Measurements from ENCODE around the gene TP53BP2.

TP53BP2 gene

DNA sequence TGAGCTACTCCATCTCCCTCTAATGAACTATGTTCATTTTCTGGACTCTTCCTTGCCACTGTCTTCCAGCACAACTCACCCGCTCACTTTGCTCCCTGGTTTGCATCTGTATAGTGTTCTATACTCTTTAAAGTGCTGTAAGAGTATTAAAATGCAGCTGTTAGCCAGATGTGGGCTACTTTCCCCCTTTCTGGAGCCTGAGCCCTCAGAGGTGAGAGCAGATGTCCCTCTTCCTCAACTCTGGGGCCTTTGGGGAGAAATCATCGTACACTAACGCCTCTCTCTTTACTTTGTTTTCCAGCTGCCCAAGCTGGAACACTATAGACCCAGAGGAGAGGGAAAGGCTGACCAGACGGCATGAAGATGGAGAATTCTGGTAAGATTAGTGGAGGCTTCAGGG is 94.1 kb downstream of the TP53BP2 start:
- H3K4me2 ChIP-seq (ENCODE audit: low read depth, low read length, poor library complexity, severe bottlenecking): no peak overlapping the region
- H3K27me3 ChIP-seq (ENCODE audit: insufficient read depth, low read length, poor library complexity, severe bottlenecking): no peaks in the 10 kb centered on the region
- no peaks in the 10 kb centered on the region for H3K79me2 ChIP-seq (ENCODE audit: insufficient read depth, low read length)
- no peaks in the 10 kb centered on the region for H3K4me1 ChIP-seq (ENCODE audit: insufficient read depth, low read length, poor library complexity, severe bottlenecking)
- H2AFZ ChIP-seq (ENCODE audit: low read length): no peak overlapping the region
- H3F3A ChIP-seq (ENCODE audit: low read depth): no peaks in the 10 kb centered on the region
- TF ChIP-seq EZH2phosphoT487 (IDR thresholded peaks at IDR 0.05; ENCODE audit: borderline replicate concordance): no peak
- H3K4me3 ChIP-seq (ENCODE audit: low read length, poor library complexity, severe bottlenecking): no peak overlapping the region
- H3K36me3 ChIP-seq (ENCODE audit: insufficient read depth, low read length): no peaks in the 10 kb centered on the region
- no peaks in the 10 kb centered on the region for H4K20me1 ChIP-seq (ENCODE audit: insufficient read depth, low read length, poor library complexity, severe bottlenecking)
- H3K9me2 ChIP-seq (replicated peaks; ENCODE audit: low read depth, low read length): no peaks in the 10 kb centered on the region
- no peak overlapping the region for H3K9ac ChIP-seq (ENCODE audit: low read depth, low read length, poor library complexity, severe bottlenecking)
- H3K9me3 ChIP-seq (ENCODE audit: insufficient read depth, low read depth, low read length): no peaks in the 10 kb centered on the region

- Histone ChIP-seq H3K4me2 (ENCODE audit: low read depth, low read length, poor library complexity, severe bottlenecking) (no peak overlapping the region), H2AFZ (ENCODE audit: low read length) (no peak overlapping the region), H3K9me3 (ENCODE audit: insufficient read depth, low read depth, low read length) (no peaks in the 10 kb centered on the region), H3K4me1 (ENCODE audit: insufficient read depth, low read length, poor library complexity, severe bottlenecking) (no peaks in the 10 kb centered on the region), H3K9me2 (replicated peaks; ENCODE audit: low read depth, low read length) (no peaks in the 10 kb centered on the region), H3K36me3 (ENCODE audit: insufficient read depth, low read length) (no peaks in the 10 kb centered on the region), H3K9ac (ENCODE audit: low read depth, low read length, poor library complexity, severe bottlenecking) (no peak overlapping the region), H3F3A (ENCODE audit: low read depth) (no peaks in the 10 kb centered on the region), H3K27me3 (ENCODE audit: insufficient read depth, low read length, poor library complexity, severe bottlenecking) (no peaks in the 10 kb centered on the region), H3K4me3 (ENCODE audit: low read length, poor library complexity, severe bottlenecking) (no peak overlapping the region), H4K20me1 (ENCODE audit: insufficient read depth, low read length, poor library complexity, severe bottlenecking) (no peaks in the 10 kb centered on the region), H3K79me2 (ENCODE audit: insufficient read depth, low read length) (no peaks in the 10 kb centered on the region)
- TF ChIP-seq EZH2phosphoT487 (IDR thresholded peaks at IDR 0.05; ENCODE audit: borderline replicate concordance): no peak
- TF ChIP-seq, protein P1, sequence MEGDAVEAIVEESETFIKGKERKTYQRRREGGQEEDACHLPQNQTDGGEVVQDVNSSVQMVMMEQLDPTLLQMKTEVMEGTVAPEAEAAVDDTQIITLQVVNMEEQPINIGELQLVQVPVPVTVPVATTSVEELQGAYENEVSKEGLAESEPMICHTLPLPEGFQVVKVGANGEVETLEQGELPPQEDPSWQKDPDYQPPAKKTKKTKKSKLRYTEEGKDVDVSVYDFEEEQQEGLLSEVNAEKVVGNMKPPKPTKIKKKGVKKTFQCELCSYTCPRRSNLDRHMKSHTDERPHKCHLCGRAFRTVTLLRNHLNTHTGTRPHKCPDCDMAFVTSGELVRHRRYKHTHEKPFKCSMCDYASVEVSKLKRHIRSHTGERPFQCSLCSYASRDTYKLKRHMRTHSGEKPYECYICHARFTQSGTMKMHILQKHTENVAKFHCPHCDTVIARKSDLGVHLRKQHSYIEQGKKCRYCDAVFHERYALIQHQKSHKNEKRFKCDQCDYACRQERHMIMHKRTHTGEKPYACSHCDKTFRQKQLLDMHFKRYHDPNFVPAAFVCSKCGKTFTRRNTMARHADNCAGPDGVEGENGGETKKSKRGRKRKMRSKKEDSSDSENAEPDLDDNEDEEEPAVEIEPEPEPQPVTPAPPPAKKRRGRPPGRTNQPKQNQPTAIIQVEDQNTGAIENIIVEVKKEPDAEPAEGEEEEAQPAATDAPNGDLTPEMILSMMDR (conservative IDR thresholded peaks at IDR 0.05; ENCODE audit: low read length): no peak
These were observed 94.8 kb downstream of the TP53BP2 start for GRCh38 chr1:223750730-223751570.

DNA sequence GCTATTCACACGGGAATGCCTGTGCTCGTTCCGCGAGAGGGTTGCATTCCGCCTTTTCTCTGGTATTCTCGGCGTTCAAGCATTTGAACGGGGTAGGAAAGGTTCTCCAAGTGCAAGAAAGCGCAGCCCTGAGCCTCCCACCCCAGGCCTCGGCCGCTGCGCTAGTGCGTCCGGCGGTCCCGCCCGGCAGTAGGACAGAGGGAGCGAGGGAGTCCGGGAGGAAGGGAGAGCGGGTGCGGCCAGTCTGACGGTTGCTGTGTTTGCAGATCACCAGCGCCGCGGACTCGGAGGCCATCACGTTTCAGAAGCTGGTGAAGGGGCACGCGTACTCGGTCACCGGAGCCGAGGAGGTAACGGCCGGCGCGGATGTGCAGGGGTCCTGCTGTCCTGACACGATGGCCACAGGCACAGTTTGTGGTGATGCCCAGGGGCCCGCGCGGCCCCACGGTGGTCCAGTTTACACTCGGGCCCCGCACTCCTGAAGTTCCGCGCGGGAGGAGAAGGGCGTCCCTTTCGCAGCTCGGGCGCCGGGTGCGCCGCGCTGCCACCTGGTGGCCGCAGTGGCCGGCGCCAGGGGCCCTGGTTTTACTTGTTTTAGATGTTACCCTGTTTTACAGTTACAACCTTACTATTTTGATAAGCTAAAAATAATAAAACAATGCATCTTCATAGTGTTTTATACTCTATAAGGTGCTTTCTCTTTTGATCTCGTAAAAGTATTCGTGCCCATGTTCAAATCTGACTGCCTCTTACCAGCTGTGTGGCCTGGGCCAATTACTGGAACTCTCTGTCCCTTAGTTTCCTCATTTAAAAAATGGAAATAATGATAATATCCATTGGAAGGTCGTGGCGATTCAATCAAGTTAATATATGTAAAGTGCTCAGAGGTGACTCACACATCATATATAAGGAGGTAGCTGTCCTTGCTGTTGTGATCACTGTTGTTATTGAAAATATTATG is 96.7 kb downstream of the TP53BP2 start:
- no peak for TF ChIP-seq EZH2phosphoT487 (IDR thresholded peaks at IDR 0.05; ENCODE audit: borderline replicate concordance)
- TF ChIP-seq, protein P1 (conservative IDR thresholded peaks at IDR 0.05; ENCODE audit: low read length): peak; percentile 81
- Histone ChIP-seq H4K20me1 (ENCODE audit: insufficient read depth, low read length, poor library complexity, severe bottlenecking) (no peaks in the 10 kb centered on the region), H3K4me1 (ENCODE audit: insufficient read depth, low read length, poor library complexity, severe bottlenecking) (no peaks in the 10 kb centered on the region), H3K9me3 (ENCODE audit: insufficient read depth, low read depth, low read length) (no peaks in the 10 kb centered on the region), H3K9ac (ENCODE audit: low read depth, low read length, poor library complexity, severe bottlenecking) (no peak overlapping the region), H3K9me2 (replicated peaks; ENCODE audit: low read depth, low read length) (no peaks in the 10 kb centered on the region), H3K79me2 (ENCODE audit: insufficient read depth, low read length) (no peaks in the 10 kb centered on the region), H3F3A (ENCODE audit: low read depth) (no peaks in the 10 kb centered on the region), H2AFZ (ENCODE audit: low read length) (0 out of 2 replicates have a peak overlapping the region, but pooled peaks have one; percentile 38), H3K27me3 (ENCODE audit: insufficient read depth, low read length, poor library complexity, severe bottlenecking) (no peaks in the 10 kb centered on the region), H3K4me2 (ENCODE audit: low read depth, low read length, poor library complexity, severe bottlenecking) (peak overlapping the region; percentile 19), H3K4me3 (ENCODE audit: low read length, poor library complexity, severe bottlenecking) (no peak overlapping the region), H3K36me3 (ENCODE audit: insufficient read depth, low read length) (no peaks in the 10 kb centered on the region)
